KOPT-K1 (cell line): ENCODE results near the gene DACH2.

Experiments used
- H3K27ac ChIP-seq: fragments of 200-600 bp; sonication (generic); 2 replicates; pipeline ENCODE4 v1.5.1; 2016; ENCODE audit warnings: antibody characterized with exemption, mild to moderate bottlenecking, low read depth, low read length; ENCODE audit not compliant: poor library complexity, severe bottlenecking
- H3K36me3 ChIP-seq: fragments of 200-600 bp; sonication (generic); 2 replicates; pipeline ENCODE4 v1.5.1; 2017; ENCODE audit warnings: antibody characterized with exemption, mild to moderate bottlenecking, low read length, moderate library complexity; ENCODE audit not compliant: insufficient read depth
- H3K9me3 ChIP-seq: fragments of 200-600 bp; sonication (generic); 2 replicates; pipeline ENCODE4 v1.5.1; 2017; ENCODE audit warnings: antibody characterized with exemption, low read length, mild to moderate bottlenecking; ENCODE audit not compliant: insufficient read depth, poor library complexity, severe bottlenecking

The DACH2 gene

DNA sequence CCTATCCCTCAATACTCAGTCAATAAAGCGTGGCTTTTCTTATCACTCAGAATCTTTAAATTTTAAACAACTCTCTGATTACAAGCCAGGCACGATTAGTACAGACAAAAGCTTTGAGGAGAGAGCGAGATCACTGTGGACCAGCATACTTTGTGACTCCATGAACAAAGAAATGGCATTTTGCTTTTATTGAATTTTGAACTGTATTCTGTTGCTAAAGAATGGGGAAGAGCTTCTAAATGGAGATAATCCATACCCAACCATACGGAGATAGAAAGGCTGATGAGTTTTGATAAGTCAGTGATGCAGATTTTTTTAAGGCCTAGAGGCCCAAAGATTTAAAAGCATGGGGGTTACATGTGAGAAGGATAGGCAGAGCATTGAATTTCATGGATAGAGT lies 259.1 kb downstream of the DACH2 start:
- Histone ChIP-seq H3K27ac (no peak overlapping the region), H3K36me3 (no peaks in the 10 kb centered on the region), H3K9me3 (no peaks in the 10 kb centered on the region)

DNA sequence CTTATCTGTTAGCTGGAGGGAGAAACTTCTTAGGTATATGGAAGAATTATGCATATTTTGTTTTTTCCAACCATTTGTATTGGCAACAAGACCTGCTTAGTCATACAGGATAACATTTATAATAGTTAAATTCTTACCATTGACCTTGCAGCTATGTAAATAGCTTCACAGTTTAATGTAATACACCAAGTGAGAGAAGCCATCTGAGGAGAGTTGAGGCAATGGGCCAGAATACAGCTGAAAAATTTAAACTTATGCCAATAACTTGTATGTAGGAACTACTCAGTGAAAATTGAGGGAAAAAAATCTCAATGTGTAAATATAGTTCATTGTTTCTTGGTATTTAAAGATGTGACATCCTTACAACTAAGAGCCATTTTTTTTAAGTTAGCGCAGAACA lies 273.5 kb downstream of the DACH2 start:
- Histone ChIP-seq H3K9me3 (no peaks in the 10 kb centered on the region), H3K36me3 (no peaks in the 10 kb centered on the region), H3K27ac (no peak overlapping the region)

DNA sequence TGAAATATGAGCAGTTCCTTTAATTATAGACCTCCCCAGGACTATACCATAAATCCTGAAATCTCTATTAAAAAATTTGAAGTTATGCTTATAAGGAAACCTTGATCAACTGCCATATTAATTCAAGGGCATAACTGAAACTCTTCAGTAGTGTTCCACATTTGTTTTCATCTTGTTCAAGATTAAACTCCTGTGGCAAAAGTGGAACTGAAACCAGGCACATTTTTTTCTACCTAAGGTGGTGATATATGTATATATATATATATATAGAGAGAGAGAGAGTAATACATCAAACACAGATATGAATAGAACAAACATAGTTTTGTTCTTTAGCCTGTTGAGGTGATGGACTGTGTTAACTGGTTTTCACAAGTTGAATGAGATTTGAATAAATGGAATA lies 287.9 kb downstream of the DACH2 start:
- Histone ChIP-seq H3K36me3 (no peaks in the 10 kb centered on the region), H3K27ac (no peak overlapping the region), H3K9me3 (no peaks in the 10 kb centered on the region)

DNA sequence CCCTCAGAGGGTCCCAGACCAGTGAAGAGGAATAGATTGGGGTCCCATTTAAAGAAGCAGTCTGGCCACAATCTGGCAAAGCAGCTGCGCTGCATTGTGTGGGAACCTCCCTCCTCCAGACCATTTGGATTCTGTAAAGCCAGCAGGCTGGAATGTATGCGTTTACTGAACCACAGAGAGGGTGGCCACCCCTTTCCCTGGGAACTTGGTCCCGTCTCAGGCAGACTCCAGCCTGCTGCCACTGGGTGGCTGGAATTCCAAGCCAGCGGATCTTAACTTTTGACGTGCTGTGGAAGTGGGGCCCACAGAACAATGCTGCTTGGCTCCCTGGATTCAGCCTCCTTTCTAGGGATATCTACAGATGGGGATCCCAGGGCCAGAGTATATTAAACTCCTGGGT lies 307.2 kb downstream of the DACH2 start:
- no peaks in the 10 kb centered on the region for H3K9me3 ChIP-seq
- H3K36me3 ChIP-seq, result no peaks in the 10 kb centered on the region
- H3K27ac ChIP-seq, result no peak overlapping the region

DNA sequence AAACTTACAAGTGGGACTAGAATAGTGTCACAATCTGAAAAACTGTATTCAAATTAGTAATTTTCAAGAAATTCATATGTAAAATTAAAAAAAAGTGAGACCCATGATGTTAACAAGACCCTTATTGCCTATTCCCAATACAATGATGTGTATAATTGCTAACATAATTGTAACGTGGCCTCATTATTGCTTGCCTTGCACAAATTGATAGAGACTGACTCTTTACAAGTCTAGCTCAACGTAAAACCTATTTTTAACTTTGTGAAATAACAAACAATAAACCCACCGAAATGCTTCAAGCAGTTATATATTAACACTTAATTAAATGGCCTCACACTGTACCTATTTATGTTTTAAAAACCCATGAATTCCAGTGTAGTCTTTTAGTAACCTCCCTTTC lies 312.5 kb downstream of the DACH2 start:
- no peak overlapping the region for H3K27ac ChIP-seq
- no peaks in the 10 kb centered on the region for H3K9me3 ChIP-seq
- no peaks in the 10 kb centered on the region for H3K36me3 ChIP-seq

DNA sequence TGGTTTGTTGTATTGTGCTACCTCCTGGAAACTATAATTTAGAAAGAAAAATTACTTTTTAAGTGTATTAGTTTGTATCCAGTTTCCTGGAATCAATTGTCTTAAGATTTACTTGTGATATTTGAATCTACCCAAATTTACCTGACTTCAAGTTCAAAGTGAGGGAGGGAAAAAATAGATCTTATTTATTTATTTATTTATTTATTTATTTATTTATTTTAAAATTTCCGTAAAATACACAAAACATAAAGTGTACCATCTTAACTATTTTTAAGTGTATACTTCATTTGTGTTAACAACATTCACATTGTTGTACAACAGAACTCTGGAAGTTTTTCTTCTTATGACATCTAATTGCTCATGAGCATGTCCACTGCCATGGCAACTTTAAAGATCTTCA lies 356.0 kb downstream of the DACH2 start:
- H3K36me3 ChIP-seq, result no peaks in the 10 kb centered on the region

DNA sequence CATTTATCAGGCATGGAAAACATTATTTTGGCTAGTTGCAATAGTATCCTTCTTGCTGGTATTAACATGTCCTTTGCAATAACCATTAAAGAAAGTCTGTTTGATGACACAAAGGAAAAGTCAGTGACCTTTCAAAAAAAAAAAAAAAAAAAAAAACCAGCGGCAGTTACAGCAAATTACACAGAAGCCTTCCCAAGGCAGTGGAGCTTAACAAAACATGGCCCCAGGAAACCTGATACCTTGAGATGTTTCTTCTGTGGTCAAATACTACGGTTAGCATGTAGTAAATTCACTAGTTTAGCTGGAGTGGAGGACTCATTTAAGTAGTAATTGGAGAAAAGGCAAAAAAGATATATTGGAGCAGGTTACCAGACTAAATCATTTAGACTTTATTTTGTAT lies 359.1 kb downstream of the DACH2 start:
- no peaks in the 10 kb centered on the region for H3K36me3 ChIP-seq

More for the DNA sequence above, 356.0 kb downstream of the DACH2 start:
- no peak overlapping the region for H3K27ac ChIP-seq
- no peaks in the 10 kb centered on the region for H3K9me3 ChIP-seq

DNA sequence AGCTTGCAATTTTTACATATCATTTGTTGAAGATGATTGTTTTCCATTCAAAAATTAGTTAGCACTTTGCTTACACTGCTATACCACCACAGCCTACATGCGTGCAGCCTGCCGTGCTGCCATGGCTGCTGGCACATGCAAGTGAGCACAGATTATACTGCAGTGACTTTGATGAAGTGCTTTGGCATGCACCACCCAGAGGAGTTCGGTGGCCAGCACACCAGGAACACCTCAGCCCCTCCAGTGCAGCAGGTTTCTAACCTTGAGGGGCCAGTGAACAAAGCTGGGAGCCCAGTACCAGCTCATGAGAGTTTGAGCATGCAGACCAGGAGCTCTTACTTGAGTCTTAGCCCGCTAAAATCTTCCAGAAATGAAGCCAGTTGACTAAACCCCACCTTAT lies 431.5 kb downstream of the DACH2 start:
- Histone ChIP-seq H3K9me3 (no peaks in the 10 kb centered on the region), H3K36me3 (no peaks in the 10 kb centered on the region), H3K27ac (no peak overlapping the region)

More for the DNA sequence above, 359.1 kb downstream of the DACH2 start:
- Histone ChIP-seq H3K27ac (no peak overlapping the region), H3K9me3 (no peaks in the 10 kb centered on the region)

DNA sequence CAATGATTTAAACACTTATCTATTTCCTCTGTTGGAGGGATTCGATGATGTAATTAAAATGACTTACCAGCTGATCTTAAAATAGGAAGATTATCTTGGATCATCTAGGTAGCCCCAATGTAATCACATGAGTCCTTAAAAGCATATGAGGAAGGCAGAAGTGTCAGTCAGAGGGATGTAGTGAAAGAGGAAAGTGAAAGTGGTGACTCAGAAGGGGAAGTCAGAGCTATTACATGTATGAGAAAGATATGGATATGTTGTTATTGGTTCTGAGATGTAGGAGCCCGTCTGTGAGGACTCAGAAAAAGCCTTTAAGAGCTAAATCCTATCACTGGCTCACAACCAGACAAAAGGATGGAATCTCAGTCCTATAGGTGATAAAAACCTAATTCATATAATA lies 456.4 kb downstream of the DACH2 start:
- Histone ChIP-seq H3K9me3 (no peaks in the 10 kb centered on the region), H3K27ac (no peak overlapping the region), H3K36me3 (no peaks in the 10 kb centered on the region)

DNA sequence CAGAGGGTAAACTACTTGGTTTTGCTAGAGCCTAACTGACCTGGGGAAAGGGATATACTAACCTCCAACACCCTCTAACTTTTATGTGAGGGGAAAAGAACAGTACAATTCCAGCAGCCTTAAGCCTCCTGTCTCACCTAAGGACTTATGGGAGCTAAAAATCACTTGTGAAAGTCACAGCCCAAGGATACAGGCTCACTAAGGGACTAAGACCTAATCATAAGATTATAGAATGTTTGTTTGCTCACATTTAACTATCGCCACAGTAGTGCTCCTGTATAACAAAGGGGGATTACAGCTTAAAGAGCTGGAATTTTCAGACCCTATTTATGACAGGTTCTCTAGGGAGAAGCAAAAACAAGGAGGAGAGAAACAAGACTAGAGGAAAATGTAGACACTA lies 548.7 kb downstream of the DACH2 start:
- H3K9me3 ChIP-seq, result no peaks in the 10 kb centered on the region
- H3K27ac ChIP-seq, result no peak overlapping the region
- no peaks in the 10 kb centered on the region for H3K36me3 ChIP-seq

DNA sequence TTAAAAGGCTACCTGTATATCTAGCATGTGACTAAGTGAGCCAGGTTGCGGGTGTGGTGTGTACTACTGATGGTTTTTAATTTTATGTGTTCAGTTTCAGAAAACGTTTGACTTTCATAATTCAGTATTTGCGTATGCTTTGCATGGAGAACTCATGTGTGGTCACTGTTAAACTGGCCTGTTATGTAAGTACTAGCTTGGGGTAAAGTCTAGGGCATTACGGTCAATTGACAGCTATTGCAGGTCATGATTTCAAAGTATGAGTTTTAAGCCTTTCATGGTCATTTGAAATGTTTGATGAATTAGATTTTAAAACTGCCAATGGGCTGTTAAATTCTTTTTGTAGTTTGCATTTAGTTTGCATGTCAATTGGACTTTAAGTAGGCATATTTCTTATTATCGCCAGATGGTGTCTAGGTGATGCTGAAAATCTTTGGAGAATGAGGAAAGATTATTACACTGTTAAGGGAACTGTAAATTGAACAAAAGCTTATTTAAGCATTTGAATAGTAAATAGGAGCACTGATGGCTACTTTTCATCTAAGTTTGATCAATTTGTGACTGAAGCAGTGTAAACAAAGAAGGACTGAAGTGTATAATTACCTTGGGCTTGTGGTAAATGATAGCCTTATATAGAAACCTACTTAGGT lies 563.4 kb downstream of the DACH2 start:
- Histone ChIP-seq H3K36me3 (no peaks in the 10 kb centered on the region), H3K9me3 (no peaks in the 10 kb centered on the region), H3K27ac (no peak overlapping the region)

DNA sequence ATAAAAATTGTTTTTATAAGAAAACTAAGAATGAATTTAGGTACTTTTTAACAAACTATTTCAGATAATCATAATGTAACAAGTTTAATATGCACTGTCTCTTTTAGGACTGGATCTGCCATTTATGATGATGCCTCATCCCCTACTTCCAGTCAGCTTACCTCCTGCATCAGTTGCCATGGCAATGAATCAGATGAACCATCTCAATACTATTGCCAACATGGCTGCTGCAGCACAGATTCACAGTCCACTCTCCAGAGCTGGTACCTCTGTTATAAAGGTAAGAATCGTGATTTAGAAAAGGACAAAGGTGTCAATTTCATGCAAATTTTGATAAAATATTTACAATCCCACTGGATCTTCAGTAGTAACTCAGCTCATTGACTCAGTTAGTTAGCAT lies 566.2 kb downstream of the DACH2 start:
- no peaks in the 10 kb centered on the region for H3K36me3 ChIP-seq
- H3K27ac ChIP-seq, result no peak overlapping the region
- no peaks in the 10 kb centered on the region for H3K9me3 ChIP-seq

DNA sequence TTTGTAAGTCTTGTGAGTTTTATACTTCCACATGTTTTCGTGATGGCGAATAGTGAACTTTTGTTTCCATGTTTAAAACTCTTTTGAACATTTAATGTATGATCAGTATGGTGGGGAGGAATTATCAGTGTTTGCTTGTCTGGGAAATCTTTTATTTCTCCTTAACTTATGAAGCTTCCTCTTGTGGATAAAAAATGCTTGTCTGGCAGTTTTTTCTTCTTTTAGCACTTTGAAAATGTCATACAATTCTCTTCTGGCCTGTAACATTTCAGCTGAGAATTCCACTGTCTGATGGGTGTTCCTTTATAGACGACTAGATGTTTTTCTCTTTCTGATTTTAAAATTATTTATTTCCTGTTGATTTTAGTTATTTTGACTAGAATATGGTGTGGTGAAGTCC lies 576.0 kb downstream of the DACH2 start:
- no peaks in the 10 kb centered on the region for H3K36me3 ChIP-seq
- H3K9me3 ChIP-seq, result no peaks in the 10 kb centered on the region
- no peak overlapping the region for H3K27ac ChIP-seq

DNA sequence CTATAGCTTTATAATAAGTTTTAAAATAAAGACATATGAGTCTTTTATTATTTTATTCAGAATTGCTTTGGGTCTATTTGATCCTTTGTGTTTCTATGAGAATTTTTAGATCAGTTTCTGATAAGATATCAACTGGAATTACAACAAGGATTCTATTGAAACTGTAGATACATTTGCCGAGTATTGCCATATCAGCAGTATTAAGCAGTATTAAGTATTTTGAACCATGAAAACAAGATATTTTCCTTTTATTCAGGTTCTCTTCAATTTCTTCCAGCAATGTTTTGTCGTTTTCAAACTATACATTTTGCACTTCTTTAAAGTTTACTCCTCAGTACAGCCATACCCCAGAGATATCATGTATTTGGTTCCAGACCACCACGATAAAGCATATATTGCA lies 598.8 kb downstream of the DACH2 start:
- Histone ChIP-seq H3K36me3 (no peaks in the 10 kb centered on the region), H3K27ac (no peak overlapping the region), H3K9me3 (no peaks in the 10 kb centered on the region)

DNA sequence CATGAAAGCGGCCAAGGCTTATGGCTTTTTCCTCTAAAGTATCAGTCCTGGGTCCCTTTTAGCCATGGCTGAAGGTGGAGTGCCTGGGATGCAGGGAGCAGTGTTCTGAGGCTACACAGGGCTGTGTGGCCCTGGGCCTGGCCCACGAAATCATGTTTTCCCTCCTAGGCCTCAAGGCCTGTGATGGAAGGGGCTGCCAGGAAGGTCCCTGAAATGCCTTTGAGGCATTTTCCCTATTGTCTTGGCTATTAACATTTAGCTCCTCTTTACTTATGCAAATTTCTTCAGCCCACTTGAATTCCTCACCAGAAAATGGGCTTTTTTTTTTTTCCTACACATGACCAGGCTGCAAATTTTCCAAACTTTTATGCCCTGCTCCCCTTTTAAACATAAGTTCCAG lies 657.0 kb downstream of the DACH2 start:
- Histone ChIP-seq H3K9me3 (no peaks in the 10 kb centered on the region), H3K27ac (no peak overlapping the region), H3K36me3 (no peaks in the 10 kb centered on the region)

DNA sequence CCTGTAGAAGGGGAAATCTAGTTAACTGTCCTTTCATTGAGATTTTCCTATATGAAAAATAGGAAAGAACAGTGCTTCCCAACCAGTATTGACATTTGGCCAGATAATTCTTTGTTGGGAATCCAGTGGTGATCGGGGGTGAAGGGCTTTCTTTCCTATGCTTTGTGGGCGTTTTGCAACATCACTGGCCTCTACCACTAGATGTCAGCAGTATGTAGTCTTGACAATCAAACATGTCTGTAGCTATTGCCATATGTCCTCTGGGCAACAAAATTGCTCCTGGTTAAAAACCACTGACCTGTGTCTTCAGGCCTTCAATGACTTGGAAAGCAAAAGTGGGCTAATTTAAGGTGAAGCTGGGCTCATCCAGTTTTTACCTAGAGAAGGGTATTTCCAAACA lies 658.5 kb downstream of the DACH2 start:
- Histone ChIP-seq H3K9me3 (no peaks in the 10 kb centered on the region), H3K36me3 (no peaks in the 10 kb centered on the region), H3K27ac (no peak overlapping the region)
